Choroid plexus epithelial cell (primary cell): ENCODE results near the gene GAR1.
A peak's percentile ranks its signal among the peaks of the same experiment; 100 is the strongest.

Experiments
- DNase-seq: peaks from one replicate; pipeline ENCODE4 v3.0.0-alpha.2; 2010; ENCODE audit warnings: low read depth
- H3K4me3 ChIP-seq: 2 replicates; pipeline ENCODE4 v1.5.1; 2011; ENCODE audit warnings: low read depth, mild to moderate bottlenecking, control low read depth, low read length, moderate library complexity
- TF ChIP-seq, protein P1 (sequence below): conservative IDR thresholded peaks from 2 replicates; pipeline ENCODE4 v1.5.1; 2011; ENCODE audit warnings: low read depth, mild to moderate bottlenecking, control low read depth, inconsistent platforms, low read length, moderate library complexity

The GAR1 gene

DNA sequence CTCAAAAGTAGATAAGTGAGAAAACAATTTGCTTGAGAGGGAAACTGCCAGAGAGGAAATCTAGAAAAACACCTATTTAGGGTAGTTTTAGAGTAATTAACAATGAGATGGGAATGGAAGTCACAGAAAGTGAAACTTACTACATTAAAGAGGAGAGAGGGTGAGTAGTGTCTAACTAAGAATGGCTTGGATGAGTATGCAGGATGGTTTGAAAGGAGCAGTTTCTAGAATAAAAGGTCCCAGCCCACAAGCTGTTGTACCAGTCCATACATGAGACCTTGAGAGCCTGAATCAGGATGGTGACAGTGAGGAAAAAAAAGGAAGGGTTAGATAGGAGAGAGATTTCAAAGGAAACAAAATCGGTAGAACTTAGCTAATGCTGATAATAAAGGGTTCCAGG lies 1.3 kb downstream of the GAR1 start:
- peak overlapping the region; percentile 79 for H3K4me3 ChIP-seq
- TF ChIP-seq, protein P1, sequence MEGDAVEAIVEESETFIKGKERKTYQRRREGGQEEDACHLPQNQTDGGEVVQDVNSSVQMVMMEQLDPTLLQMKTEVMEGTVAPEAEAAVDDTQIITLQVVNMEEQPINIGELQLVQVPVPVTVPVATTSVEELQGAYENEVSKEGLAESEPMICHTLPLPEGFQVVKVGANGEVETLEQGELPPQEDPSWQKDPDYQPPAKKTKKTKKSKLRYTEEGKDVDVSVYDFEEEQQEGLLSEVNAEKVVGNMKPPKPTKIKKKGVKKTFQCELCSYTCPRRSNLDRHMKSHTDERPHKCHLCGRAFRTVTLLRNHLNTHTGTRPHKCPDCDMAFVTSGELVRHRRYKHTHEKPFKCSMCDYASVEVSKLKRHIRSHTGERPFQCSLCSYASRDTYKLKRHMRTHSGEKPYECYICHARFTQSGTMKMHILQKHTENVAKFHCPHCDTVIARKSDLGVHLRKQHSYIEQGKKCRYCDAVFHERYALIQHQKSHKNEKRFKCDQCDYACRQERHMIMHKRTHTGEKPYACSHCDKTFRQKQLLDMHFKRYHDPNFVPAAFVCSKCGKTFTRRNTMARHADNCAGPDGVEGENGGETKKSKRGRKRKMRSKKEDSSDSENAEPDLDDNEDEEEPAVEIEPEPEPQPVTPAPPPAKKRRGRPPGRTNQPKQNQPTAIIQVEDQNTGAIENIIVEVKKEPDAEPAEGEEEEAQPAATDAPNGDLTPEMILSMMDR = no peak
- DNase-seq = no peak

DNA sequence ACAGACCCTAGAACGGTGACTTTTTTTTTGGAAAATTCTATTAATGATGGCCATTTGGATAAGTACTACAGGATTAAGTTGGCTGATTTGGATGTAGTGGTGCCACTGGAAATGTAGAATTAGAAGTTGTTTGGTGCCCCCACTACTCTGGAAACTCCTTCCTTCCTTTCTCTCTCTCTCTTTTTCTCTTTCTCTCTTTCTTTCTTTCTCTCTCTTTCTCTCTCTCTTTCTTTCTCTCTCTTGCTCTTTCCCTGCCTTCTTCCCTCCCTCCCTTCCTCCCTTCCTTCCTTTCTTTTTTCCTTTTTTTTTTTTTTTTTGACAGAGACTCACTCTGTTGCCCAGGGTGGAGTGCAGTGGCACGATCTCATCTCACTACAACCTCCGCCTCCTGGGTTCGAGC lies 2.7 kb downstream of the GAR1 start:
- no peak for DNase-seq
- H3K4me3 ChIP-seq = no peak overlapping the region
- TF ChIP-seq, protein P1 = no peak

DNA sequence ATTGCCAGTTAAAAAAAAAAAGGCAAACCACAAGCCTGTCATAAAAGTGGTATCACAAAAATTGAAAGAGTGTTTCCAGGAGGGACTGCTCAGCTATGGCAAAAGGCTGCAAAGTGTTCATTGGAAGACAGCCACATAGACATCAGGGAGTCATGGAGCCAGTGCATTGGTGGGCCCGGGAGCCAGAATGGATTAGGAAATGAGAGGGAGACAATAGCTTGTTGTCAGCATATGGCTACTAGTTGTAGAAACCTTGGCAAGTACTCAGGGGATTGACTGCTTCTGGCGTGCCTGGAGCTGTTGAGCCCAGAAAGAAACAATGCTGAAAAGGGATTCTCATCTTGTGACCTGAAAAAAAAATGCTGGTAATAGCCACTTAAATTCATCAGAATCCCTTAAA lies 5.0 kb downstream of the GAR1 start:
- H3K4me3 ChIP-seq = no peak overlapping the region
- TF ChIP-seq, protein P1 = no peak
- DNase-seq = no peak

DNA sequence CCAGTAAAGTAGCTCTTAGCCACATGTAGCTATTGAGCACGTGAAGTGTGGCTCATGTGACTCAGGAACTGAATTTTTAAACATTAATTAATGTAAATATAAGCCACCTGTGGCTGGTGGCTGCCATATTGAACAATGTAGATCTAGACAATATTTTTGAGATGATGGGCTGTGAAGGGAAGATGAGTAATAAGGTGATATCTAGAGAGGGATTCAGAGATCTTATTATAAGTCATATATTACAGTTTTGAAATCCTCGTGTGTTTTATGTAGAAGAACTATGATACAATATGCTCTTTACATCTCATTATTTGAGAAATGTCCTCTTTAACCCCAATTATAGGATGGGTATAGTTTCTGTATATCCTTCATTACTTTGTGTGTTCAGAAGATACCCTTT lies 5.6 kb downstream of the GAR1 start:
- TF ChIP-seq, protein P1 = no peak
- DNase-seq = no peak
- no peak overlapping the region for H3K4me3 ChIP-seq

DNA sequence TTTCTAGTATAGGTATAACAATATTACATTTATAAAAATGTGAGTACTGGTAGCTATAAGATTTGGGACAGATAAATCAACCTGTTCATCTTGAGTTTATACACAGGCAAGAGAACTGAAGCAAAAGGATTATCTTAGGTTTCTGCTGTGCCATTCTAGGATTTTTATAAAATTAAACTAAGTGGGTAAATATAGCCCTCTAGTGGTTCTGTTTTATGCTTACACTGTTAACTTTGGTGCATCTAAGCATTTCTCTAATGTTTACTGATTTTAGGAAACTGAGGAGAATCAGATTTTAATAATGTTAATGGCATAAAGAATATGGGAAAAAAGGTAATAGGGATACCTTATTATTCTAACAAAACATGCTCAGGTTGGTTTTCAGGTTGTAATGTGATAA lies 11.2 kb downstream of the GAR1 start:
- peak; percentile 57 for DNase-seq
- no peak overlapping the region for H3K4me3 ChIP-seq
- TF ChIP-seq, protein P1 = peak; percentile 61

DNA sequence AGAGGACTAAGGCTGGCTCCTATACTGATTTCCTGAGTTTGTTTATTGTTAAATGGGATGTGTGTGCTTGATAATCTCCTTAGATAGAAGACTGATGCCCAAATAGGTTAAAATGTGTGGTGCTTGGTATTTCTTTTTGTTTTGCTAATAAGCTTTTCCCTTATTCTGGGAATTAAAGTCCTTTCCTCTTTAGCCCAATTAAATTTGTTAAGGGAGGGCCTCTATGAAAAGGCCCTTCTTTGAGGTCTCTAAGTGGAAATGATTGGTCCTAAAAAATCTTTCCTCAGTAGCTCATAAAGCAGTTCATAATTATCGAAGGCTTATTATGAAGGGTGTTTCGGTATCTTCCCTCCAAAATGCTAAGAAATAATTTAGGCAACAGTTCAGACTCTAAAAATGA lies 12.1 kb downstream of the GAR1 start, which contains the start of gene RRH:
TSS of gene RRH (plus strand) at position 301 of the 400 bp plus-strand sequence. CDS start at position 357, 56 bp downstream.
- TF ChIP-seq, protein P1 = no peak
- no peak for DNase-seq
- no peak within 1 kb of the TSS for H3K4me3 ChIP-seq

DNA sequence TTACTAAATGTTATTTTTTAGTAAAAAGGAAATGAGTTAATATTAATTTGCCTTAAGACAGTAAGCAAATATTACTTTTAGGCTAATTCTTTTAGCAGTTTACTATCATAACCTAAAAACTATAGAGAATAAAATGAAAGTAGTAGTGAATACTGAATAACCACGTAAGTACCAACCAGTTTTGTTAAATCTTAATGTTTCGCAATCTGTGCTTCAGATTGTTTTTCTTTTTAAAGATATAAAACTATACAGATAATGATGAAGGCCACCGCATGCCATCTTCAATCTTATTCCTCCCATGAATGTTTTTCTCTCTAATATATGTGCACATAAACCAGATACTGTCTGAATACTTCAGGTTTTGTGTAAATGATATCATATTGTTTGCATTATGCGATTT lies 18.2 kb downstream of the GAR1 start:
- H3K4me3 ChIP-seq = no peak overlapping the region
- TF ChIP-seq, protein P1 = no peak
- DNase-seq = no peak
